ENCODE results near the gene RAB37. TPM values are rescaled to one million over a fixed set of nuclear protein-coding genes. Genes with fewer than 3 reads are reported as not detected.

RAB37 gene
- total RNA-seq, 4 donors from 2014 or later, result under 0.01 to 5.0 (median 1.7) TPM

DNA sequence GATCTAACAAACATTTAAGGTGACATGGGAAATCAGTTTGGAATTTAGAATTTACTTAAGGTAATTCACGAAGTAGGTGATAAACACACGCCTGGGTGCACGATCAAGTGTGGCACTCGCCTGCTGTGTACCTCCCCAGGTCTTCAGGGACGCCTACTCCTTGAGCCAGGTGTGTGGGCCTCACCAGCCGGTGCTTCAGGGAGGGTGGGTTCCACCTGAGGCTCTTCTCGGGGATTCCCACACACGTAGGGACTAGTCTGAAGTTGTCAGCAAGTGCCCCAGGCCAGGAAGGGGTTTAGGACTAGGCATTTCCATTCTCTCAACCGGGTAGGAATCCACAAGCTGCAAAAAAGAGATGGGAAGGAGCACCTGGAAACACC, 48.9 kb downstream of the RAB37 start:
- DNase-seq, result no peak
- intact Hi-C loops (cut with DNase I; ENCODE audit: low total_unique reads), result no loop called here
- Histone ChIP-seq H3K4me1 (no peaks in the 10 kb centered on the region), H3K9me3 (no peaks in the 10 kb centered on the region), H3K4me3 (no peak overlapping the region), H3K27me3 (no peaks in the 10 kb centered on the region), H3K36me3 (no peaks in the 10 kb centered on the region), H3K27ac (no peak overlapping the region)
- TF ChIP-seq, protein P1, sequence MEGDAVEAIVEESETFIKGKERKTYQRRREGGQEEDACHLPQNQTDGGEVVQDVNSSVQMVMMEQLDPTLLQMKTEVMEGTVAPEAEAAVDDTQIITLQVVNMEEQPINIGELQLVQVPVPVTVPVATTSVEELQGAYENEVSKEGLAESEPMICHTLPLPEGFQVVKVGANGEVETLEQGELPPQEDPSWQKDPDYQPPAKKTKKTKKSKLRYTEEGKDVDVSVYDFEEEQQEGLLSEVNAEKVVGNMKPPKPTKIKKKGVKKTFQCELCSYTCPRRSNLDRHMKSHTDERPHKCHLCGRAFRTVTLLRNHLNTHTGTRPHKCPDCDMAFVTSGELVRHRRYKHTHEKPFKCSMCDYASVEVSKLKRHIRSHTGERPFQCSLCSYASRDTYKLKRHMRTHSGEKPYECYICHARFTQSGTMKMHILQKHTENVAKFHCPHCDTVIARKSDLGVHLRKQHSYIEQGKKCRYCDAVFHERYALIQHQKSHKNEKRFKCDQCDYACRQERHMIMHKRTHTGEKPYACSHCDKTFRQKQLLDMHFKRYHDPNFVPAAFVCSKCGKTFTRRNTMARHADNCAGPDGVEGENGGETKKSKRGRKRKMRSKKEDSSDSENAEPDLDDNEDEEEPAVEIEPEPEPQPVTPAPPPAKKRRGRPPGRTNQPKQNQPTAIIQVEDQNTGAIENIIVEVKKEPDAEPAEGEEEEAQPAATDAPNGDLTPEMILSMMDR (IDR thresholded peaks at IDR 0.05), result no peak
- TF ChIP-seq POLR2A (IDR thresholded peaks at IDR 0.05), result no peak

- DNase-seq, result no peak
- H3K4me3 ChIP-seq, result no peak overlapping the region
- H3K4me1 ChIP-seq, result no peaks in the 10 kb centered on the region
- no peaks in the 10 kb centered on the region for H3K36me3 ChIP-seq
- intact Hi-C loops (cut with DNase I; ENCODE audit: low total_unique reads), result no loop called here
- H3K9me3 ChIP-seq, result no peaks in the 10 kb centered on the region
- H3K27ac ChIP-seq, result no peak overlapping the region
- no peak for TF ChIP-seq POLR2A (IDR thresholded peaks at IDR 0.05)
- TF ChIP-seq, protein P1 (IDR thresholded peaks at IDR 0.05), result no peak
- H3K27me3 ChIP-seq, result no peaks in the 10 kb centered on the region
Observed at GRCh38 chr17:74786431-74787055, 49.5 kb downstream of the RAB37 start.

DNA sequence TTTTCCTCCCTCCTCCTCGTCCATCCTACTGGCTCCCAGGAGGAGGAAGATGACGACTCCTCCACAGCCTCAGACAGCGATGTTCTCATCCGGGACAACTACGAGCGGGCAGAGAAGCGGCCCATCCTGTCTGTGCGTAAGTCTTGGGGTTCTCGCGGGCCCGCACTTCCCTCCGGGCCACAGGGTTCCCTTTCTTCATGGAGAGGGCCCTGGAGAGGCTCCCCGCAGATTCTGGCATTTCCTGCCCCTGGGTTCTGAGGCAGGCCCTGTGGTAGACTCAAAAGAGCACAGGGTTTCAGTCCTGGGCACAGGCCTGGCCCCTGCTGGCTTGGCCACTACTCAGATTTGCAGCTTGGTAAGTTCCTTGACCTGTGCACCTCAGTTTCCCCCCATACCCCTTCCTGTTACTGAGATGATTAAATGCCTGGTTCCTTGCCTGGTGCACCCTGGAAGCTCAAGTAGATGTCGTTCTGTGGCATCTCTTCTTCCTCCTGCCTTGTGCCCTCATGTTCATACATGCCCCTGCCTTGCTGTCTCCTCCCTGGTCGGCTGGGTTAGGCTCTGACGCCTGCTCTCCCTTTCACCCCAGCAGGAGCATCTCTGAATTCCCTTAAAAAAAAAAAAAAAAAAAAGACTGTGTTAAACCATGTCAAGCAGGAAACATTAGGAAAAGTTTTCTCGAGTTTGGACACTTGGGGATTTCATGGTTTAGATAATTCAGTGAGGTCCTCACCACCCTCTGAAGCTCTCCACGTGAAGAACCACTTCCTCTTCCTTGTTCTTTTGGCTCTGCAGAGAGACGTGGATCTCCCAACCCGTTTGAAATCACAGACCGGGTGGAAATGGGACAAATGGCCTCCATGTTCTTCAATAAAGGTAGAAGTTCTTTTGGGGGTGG, 53.4 kb downstream of the RAB37 start:
- H3K36me3 ChIP-seq, result no peaks in the 10 kb centered on the region
- intact Hi-C loops (cut with DNase I; ENCODE audit: low total_unique reads), result loop anchor here (5.0 kb wide), 1 partner anchor 72 kb away; no protein-coding TSS in a partner anchor
- TF ChIP-seq POLR2A (IDR thresholded peaks at IDR 0.05), result no peak
- TF ChIP-seq, protein P1 (IDR thresholded peaks at IDR 0.05), result no peak

GRCh38 chr17:74792586-74793105, 55.6 kb downstream of the RAB37 start:
- Histone ChIP-seq H3K27me3 (no peaks in the 10 kb centered on the region), H3K9me3 (no peaks in the 10 kb centered on the region), H3K4me1 (no peaks in the 10 kb centered on the region), H3K27ac (no peak overlapping the region), H3K4me3 (no peak overlapping the region), H3K36me3 (no peaks in the 10 kb centered on the region)
- intact Hi-C loops (cut with DNase I; ENCODE audit: low total_unique reads), result loop anchor here (5.0 kb wide), 1 partner anchor 70 kb away; no protein-coding TSS in a partner anchor
- no peak for DNase-seq
- TF ChIP-seq, protein P1 (IDR thresholded peaks at IDR 0.05), result no peak
- TF ChIP-seq POLR2A (IDR thresholded peaks at IDR 0.05), result no peak

More for the DNA sequence above, 53.4 kb downstream of the RAB37 start:
- Histone ChIP-seq H3K9me3 (no peaks in the 10 kb centered on the region), H3K27ac (no peak overlapping the region), H3K4me1 (no peaks in the 10 kb centered on the region), H3K27me3 (no peaks in the 10 kb centered on the region), H3K4me3 (no peak overlapping the region)
- DNase-seq, result no peak
